Measurements from ENCODE around the gene MPPE1.

DNA sequence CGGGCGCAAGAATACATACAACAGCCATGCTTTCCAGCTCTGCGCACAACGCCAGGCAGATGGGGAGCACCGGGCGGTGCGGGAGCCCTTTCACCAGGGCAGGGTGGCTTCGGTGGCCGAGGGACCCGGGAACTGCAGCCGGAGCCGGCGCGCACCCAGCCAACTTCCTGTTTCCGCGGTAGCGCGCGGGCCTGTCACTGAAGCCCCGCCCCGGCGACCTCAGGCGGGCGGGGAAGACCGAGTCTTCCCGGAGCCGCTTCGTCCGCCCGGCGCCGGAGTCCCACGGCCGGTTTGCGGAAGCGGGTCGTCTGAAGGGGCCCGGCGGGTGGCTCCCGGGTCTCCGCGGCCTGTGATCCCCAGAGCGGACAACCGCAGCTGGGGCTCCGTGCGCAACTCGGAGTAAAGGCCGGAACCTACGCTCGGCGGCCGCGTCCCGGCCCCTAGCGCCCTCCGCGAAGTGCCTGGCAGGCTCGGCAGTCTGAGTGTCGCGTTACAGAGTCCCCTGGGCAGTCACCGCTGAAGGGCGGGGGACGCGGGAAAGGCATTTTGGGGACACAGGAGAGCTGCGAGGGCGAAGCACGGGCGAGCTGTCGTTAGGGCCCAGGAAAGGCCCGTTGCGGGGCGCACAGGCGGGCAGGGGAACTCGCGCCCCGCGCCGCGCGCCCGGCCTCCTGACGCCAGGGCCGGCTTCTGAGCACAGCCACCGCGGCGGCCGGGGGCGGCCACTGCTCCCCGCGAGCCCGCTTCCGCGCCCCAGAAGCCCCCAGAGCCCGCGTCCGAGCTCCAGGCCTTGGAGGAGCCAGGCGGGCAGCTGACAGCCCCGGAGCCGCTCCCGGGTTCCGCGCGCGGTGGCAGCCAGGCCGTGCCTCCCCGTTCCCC is at the start of gene MPPE1:
- TF ChIP-seq EZH2 (IDR thresholded peaks at IDR 0.05; ENCODE audit: borderline replicate concordance): no peak
- TF ChIP-seq, protein P1, sequence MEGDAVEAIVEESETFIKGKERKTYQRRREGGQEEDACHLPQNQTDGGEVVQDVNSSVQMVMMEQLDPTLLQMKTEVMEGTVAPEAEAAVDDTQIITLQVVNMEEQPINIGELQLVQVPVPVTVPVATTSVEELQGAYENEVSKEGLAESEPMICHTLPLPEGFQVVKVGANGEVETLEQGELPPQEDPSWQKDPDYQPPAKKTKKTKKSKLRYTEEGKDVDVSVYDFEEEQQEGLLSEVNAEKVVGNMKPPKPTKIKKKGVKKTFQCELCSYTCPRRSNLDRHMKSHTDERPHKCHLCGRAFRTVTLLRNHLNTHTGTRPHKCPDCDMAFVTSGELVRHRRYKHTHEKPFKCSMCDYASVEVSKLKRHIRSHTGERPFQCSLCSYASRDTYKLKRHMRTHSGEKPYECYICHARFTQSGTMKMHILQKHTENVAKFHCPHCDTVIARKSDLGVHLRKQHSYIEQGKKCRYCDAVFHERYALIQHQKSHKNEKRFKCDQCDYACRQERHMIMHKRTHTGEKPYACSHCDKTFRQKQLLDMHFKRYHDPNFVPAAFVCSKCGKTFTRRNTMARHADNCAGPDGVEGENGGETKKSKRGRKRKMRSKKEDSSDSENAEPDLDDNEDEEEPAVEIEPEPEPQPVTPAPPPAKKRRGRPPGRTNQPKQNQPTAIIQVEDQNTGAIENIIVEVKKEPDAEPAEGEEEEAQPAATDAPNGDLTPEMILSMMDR (IDR thresholded peaks at IDR 0.05; ENCODE audit: poor library complexity): no peak
- no peak for TF ChIP-seq EZH2phosphoT487 (IDR thresholded peaks at IDR 0.05; ENCODE audit: low read depth, severe bottlenecking, unreplicated experiment)

Measured in hepatocyte (in vitro differentiated cells).